GM21576 (cell line): Measurements from ENCODE around the gene PTPRD.

ENCODE experiments used
- ATAC-seq: cut with Tn5 transposase; IDR thresholded peaks from one replicate; pipeline ENCODE4 v1.9.1; 2021; ENCODE audit warnings: mild to moderate bottlenecking, moderate library complexity; ENCODE audit not compliant: unreplicated experiment

PTPRD gene

DNA sequence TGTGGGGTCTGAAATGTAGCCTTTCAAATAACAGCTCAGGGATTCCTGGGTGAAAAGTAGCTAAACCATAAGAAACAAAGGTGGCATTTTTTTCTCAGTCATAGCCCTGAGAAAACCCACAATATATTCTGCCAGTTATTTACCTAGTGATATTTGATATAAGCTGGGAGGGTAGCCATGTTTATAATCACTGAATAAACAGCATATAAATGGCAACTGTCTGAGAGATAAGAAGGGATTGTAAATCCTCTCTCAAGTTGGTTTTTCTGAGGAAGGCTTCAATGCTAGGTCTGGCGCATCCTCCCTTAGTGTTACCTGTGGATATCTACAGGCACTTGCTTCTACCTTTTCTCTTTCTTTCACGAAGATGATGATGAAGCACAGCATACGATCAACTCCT is 1732.7 kb downstream of the PTPRD start:
- no peak for ATAC-seq

DNA sequence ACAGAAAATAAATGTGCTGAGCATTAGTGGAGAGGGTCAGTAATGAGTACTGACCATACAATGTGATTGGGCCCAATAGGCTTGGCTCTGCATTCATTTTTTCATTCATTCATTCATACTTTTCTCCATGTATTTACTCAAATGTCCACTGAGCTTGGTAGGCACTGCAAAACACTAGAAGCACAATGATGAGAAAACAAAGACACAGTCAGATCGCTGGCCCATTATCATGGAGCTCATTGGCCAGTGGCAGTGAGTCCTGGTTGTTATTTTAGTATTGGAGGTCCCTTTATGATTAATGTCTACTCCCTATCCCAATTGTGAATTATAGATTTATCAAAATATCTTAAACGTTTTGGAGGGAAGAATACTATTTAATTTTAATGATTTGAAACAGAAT is 1733.5 kb downstream of the PTPRD start:
- ATAC-seq: no peak

DNA sequence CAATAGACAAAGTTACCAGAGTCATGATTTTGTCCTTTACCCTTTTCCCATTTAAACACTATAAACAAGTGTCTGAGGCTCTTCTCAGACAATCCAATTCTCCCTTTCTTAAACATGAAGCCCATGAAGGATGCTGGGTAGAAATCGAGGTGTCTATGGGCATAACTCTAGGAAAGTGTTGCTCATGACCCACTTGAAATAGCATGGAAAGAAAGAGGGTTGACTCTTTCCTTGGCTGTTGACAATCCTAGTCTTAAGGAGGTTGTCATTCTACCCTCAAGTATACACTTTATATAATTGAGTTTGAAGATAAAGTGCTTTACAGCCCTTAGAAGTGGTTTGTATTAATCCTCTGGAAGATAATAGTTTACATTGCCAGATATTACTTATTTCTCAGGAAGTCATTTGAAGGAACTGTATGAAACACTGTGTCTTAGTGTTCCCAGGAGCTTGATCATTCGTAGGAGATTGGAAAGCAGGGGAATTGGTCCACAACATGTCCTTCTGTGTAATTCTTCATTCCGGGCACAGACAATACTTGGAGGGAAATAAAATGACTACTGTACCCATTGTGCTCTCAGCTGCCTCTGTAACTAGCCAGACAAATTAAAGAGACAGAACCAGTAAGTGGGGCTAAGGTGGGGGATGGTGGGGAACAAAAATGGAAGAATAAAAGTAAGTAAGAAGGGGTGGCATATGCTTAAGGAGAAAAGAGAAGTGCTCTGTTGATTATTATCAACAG is 1734.9 kb downstream of the PTPRD start:
- no peak for ATAC-seq

DNA sequence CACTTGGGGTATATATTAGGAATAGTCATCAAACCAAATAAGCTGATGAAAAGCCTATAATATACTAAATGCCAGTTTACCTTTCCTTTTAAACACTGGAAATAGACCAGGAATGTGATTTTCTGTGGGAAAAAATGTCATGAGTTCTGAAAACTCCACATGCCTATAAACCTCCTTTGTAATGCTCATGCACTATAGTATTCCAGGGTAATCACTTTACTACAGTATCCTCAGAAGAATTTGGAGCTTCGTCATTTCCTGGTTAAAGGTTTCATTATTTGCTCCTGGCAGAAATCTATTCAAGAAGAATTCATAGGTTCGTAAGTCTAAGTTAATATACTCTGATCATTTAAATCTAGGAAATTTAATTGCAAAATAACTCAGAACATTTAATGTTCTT is 1736.5 kb downstream of the PTPRD start:
- ATAC-seq: no peak

DNA sequence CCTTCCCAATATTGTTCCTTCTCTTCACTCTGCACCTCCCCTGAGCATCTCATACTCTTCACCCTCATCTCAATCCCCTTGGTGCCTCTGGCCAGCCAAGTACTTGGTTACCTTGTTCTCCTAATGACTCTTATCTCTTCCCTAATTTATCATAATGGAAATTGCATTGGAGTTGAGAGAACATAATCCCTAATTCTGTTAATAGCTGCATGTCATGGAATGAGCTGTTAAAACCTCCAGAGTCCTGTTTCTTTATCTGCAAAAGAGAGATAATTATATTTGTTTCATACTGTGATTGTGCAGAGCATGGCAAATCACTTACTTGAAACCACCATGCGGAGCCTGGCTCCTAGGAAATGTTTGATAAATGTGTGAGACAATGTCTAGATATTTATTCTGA is 1738.3 kb downstream of the PTPRD start:
- ATAC-seq: no peak

DNA sequence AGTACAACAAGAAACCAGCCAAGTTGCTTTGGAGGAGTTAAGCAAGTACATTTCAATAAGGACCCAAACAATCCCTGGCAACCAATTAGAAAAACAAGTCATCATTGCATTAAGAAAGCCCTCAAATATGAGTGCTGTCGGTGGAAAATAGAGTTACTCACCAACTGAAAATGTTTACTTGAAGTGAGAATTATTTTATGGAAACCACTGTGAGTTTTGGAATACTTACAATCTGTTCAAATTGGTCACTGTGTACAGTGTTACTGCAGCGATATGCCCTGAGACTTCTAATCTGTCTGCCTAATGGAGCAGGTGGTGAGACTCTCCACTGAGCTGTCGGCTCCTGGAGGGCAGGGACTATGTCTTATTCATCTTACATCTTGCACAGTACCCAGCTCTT is 1740.0 kb downstream of the PTPRD start:
- no peak for ATAC-seq

DNA sequence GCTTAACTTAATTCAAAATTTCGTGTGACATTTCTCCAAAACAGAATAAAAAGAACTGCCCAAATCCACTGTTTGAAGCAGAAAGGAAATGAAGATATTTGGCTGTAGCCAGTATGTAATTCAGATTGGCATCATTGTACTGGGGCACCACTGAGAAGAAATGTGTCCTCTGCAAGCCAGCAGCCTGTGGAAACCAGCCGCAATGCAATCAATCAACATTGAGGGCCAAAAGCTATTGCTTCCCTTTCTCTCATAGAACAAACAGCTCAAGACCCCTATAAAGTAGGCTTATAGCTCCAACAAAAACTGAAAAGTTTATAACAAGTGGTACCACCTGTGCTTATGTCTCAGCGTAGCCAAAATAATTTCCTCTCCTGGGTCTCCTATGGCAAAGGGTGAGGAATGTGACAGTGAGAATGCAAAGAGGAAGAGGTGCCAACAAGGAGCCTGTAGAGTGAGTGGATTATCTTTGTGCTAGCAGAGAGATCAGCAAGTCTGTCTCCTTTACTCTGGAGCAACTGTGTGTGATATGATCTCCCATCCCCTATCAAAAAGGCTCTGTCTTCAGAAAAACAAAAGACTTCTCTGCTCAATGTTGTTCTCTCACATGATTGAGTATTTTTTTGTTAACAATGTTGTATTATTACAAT is 1740.9 kb downstream of the PTPRD start:
- no peak for ATAC-seq

DNA sequence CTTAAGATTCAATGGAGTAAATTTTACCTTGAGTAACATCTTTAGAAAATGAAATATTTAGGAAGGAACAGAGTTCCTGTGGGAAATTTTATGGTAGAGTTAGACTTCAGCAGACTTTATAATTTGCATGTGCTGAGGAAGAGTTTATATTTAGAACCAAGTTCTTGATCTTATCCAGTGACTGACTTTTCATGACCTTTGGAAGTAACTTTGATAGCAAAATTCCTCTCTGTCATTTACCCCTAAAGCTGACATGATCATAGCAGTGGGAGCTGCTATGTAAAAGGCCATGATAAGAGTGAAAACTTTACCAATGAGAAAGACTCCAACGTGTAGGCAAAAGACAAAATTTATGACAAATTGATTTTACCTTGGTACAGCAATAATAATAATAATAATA is 1741.4 kb downstream of the PTPRD start:
- ATAC-seq: no peak

DNA sequence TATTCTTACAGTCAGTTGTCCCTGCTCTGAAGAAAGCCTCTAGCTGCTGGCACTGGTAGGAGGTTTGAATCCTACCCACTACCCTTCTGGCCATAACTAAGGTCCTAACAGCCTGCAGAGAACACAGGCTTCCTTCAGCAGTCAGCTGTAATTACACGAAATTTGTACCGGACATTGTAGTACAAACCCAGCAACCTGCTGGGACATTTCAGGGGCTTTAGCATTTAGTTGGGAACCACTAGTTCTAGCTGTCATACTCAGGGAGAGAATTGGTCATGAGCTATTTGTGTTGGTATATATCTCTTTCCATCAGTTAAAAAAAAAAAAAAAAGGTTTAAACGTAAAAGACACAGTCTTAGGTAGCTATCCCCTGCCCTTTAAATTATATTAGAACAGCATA is 1743.0 kb downstream of the PTPRD start:
- ATAC-seq: no peak

DNA sequence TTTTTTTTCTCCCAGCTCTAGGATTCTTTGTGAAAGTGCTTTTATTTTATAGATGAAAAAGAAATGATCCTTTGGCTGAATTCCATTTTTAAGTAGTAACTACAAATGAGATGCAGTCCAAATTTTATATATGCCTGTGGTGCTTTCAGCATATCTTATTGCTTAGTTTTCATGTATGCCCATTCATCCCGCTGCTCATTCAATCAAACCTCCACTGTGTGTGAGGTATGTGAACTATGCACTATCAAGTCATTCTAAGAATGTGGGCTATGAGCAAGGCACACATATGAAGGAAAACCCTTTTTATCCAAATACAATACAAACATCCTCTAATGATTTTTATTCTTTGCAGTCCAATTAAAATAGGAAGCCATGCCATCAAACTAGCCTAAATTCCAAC is 1744.2 kb downstream of the PTPRD start:
- no peak for ATAC-seq

DNA sequence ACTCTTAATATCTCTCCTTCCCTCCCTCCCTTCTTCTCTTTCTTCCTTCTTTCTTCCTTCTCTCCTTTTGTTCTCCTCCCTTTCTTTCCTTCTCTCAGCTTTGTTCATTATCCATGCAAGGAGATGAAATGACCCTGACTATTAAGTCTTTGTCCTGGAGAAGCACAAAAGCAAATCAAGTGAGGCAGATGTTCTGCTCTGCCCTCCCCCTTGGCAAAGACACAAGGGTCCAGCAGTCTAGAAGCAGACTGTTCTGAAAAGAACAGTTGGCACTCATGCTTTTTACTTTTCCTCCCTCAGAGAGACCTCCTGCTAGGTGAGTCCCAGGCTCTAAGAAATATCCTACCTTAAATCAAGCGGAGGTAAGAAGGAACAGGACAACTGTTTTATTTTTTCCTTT is 1745.7 kb downstream of the PTPRD start:
- ATAC-seq: no peak

DNA sequence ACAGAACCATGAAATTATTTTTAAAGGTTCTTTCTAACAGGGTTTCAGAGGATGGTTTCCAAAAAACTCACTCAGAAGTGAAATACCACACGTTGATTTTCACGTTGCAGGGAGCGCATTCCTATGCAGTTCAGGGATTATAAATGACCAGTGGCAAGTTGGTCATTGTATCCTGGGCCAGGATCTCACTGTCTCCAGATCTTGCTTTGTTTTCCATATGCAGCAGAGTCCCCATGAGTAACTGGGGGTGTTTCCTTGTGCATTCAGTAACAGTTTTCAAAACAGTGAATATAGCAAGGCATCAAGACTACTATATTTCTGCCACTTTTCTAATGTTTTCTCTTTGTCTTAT is 1748.3 kb downstream of the PTPRD start:
- ATAC-seq: no peak

DNA sequence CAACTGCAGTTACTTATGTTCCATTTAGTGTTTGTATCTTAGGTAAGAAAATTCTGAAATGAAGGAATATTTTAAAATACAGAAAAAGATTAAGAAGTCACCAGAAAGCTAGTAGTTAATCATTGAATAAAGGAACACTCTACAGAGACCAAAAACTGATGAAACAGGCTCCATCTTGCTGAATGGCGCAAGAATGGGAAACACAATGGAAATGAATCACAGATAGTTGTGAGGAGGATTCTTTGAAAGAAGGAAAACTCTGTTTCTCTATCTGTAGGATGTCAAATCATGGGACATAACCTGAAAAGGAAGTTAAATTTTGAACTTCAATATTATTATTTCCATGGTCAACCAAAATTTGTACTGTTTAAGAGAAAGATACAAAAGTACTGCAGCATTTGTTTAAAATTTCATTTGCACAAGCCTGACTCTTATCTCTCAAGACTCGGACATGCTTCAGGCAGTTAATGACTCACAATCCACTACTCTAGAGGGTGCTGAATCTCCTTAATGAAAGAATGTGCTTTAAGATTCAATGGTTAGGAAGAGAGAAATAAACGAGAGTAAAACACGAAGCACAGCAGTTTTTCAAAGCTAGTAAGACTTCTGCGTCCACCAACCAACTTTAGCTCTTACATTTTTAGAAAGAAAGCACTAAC is 1748.8 kb downstream of the PTPRD start:
- ATAC-seq: no peak

DNA sequence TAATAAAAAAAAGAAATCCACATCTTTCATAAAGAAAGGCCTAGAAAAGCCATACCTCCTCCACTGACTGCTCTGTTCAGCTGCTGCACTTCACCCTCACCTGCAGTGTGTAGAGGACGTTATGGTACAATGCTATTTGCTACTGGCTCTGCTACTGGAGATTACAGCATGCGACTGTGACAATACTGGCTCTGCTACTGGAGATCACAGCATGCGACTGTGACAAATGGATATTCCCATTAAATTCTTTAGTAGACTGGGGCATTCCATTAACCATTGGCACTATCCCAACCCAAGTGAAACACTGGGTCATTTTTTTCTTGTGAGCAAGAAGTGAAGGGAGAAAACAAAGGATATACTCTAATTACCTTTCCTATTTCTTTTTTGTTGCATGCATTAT is 1749.7 kb downstream of the PTPRD start:
- no peak for ATAC-seq

DNA sequence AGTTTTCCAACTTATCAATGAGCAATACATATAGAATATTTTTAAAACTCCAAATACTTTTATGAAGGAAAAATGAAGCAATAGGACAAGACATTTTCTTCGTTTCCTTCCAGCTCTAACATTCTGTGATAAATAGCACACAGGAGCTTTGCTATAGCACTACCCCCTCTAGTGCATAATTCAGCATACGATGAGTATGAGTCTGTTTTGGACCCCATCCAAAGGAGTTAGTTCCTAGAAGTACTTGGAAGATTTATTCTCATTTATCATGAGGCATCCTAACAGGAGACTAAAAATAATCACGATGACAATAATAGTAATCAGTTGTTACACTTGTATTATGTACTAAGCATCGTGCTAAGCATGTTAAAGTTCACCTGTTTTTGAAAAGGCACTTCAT is 1751.9 kb downstream of the PTPRD start:
- ATAC-seq: no peak

DNA sequence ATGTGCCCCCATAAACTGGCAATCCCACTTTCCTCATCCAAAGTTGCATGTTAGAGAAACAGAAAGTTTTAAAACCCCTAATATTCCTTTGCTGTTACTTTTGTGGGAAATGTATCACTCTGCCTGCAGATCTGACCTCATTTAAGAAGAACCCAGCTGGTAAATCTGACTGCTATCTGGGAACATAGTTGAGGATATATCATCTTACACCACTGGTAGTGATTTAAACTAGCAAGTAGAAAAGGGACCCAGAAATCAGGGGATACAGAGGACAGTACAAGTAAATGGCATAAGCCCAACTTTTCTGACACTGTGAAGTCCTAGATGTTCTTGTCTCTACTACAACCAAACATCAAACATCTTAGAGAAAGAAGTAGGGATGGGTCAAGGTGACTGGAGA is 1752.7 kb downstream of the PTPRD start:
- no peak for ATAC-seq

DNA sequence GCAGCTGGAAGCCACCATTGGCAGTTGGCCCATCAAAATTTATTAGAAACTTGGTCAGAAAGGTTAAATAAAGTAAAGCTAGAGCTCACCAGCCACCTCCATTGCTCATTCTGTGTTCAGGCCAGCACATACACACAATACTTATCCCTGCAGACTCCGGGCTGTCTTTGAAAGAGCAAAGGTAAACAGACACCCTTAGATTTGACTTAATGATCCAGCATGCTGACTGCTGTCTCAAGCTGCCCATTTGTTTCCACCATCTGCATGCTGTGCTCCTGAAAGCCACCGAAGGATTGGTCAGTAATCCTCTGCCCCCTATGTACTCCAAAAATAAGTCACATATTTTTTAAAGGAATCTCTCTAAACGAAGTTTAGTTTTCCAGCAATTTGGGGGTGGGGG is 1753.4 kb downstream of the PTPRD start:
- no peak for ATAC-seq

DNA sequence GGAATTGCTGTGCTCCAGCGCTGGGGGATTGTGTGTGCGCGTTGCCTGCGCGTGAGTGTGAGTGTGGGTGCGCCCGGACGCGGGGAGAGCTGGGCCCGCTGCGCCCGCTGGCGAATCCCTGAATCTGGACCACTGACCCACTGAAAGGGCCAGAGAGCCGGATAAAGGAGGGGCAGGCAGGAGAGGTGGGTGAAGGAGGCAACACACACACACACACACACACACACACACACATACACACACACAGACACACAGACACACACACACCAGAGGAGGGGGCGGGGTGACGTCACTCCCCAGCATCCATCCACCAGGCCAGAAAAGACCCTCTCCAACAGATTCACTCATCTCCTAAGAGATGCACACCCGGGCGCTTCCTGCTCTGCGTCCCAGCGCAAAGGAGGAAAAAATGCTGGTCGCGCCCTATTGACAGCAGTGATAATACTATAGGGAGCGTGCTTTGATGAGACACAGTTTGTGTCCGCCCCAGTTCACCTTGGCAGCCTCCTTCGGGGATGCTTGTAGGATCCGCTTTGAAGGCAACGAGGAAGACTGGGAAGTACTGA is 1754.1 kb downstream of the PTPRD start:
- ATAC-seq: no peak

DNA sequence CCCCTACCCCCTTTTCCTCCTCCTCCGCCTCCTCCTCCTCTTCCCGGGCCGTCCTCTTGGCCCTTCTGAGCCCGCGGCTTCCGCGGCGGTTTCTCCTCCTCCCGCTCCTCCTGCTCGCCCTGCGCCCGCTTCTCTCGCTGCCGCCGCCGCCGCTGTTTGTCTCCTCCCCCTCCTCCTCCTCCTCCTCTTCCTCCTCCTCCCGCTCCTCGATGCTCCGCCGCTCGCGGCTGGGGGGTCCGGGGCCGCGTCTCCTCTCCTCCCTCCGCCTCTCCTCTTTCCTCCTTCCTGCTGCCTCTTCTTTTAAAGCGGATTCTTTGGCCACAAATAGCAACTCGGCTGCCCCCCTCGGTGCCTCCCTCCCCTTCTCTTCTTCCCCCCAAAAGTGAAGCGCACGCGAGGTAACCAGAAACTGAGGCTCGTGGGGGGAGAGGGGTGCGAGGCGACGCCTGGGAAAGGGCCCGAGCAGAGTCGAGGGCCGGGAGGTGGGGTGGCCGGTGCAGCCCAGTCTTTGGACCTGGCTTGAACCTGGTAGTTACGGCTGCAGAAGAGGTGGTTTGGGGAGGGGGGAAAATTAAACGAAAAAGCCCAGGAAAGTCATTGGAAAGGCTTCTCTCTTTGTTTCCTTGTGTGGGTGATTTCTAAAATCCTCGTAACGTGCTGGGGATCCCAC is 1754.7 kb downstream of the PTPRD start:
- no peak for ATAC-seq

DNA sequence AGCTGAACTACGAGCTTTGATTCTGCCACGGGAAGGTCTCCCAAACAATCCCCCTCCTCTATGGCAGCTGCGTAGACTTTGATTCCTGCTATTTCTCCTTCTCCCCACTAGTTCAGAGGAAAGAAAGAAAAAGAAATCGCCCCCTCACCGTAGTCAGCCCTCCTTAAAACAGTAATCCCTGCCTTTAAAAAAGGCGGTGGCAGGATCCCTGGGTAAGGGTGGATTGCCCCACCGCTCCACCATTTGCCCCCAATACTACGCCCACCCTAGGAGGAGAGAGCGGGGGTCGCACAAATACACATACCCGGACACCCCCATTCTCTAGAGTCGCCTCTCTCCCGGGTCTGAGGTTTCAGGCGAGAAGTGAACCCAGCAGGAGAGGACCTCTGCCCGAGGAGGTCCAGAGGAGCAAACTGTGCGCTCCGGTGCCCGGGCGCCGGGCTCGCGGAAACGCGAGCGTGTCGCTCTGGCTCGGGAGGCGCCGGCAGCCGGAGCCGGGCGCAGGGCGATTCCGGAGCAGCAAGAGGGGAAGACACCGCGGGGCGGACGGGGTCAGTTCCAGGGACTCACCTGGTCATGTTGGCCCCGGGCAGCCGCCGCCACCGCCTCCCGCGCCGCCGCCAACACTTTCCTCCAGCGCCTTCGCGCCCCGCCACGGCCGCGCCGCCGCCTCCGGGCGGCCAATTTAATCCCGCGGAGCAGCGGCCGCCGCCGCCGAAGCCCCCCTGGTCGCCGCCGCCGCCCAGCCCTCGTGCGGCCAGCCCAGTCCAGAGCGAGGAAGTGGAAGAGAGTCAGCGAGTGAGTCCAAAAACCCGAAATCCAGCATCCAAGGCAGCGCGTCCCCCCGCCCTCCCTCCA is 1755.5 kb downstream of the PTPRD start:
- ATAC-seq: no peak
